Sciatic nerve (tissue), 2 donors: ENCODE measurements around the gene DLX3. TPM values are rescaled to one million over a fixed set of nuclear protein-coding genes. Genes with fewer than 3 reads are reported as not detected.

Source experiments
- ATAC-seq: fragments of 200-7000 bp; cut with Tn5 transposase; one replicate; pipeline ENCODE4 v1.9.1; 2020; ENCODE audit warnings: mild to moderate bottlenecking, moderate library complexity
- DNase-seq: peaks from one replicate; pipeline ENCODE4 v3.0.0-alpha.2; 2020; ENCODE audit warnings: low spot score
- intact Hi-C: fragments of 100-400 bp; cut with DNase I; formaldehyde crosslinking; loops from one replicate; pipeline ENCODE4 v1.14.2; 2022
- total RNA-seq: library from RNA; stranded (reverse); fragmentation: NEBNext Ultra II Directional; extraction: Animal tissue kit (Norgen Biotek cat#: 25700); gene quantifications from one replicate; pipeline ENCODE4 v1.2.1, GENCODE V29; 2021
- donor health status: DM: no; HTN: no; CAD: no.
- donor health status: DM: no; HTN: no; CAD: no.

The DLX3 gene
- total RNA-seq, 1 donor from 2014 or later = 0.22 TPM

GRCh38 chr17:49980703-49981197 lies 14.3 kb downstream of the DLX3 start:
- no peak for DNase-seq
- intact Hi-C loops = loop anchor here (10.0 kb wide), 1 partner anchor 816 kb away; no protein-coding TSS in a partner anchor
- ATAC-seq = no peak

DNA sequence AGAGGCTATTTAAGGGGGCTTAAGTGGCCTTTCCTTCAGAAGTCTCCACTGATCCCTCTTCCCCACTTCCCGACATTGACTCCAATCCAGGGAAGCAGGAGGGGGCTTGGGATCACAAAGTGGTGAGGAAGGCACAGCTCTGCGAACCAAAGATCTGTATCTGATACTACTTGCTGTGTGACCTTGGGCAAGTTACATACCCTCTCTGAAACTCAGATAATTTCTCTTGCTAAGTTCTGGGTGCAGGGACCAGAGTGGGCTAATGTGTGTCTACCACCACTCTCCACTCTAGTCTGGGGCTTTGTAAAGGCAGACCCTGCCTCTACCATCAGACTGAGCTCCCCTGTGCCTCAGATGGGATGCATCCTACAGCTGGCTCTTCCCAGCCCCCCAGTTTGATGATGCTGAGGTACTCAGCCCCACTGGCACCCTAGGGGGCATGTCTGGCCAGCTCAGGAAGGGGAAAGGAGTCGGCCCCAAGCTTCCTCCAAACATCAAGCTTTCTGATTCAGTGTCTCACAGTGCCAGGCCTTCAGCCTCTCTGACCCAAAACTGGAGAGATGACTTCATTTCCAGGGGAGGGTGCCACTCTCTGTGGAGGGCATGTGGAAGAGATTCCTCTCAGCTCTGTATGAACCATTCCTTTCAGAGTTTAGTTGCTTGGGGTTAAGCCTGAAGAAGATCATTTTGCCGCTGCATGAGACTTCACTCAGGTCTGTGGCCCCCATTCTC lies 15.1 kb downstream of the DLX3 start:
- DNase-seq (no peak), ATAC-seq (no peak)
- intact Hi-C loops = loop anchor here (10.0 kb wide), 1 partner anchor 815 kb away; no protein-coding TSS in a partner anchor

DNA sequence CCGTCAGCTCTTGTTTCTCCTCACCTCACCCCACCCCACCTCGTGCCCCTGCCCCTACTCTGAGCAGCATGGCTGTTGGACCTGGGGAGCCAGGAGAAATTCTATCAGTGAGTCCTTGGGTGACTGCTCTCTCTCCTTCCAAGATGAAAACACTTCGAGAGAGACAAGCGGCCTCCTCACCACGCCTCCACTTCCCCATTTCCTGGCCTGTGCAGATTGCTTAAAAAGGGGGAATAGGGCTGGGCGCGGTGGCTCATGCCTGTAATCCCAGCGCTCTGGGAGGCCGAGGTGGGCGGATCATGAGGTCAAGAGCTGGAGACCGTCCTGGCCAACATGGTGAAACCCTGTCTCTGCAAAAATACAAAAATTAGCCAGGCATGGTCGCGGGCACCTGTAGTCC lies 16.5 kb downstream of the DLX3 start:
- intact Hi-C loops = no loop called here
- no peak for DNase-seq
- no peak for ATAC-seq

GRCh38 chr17:49977463-49978389 lies 17.3 kb downstream of the DLX3 start:
- no peak for ATAC-seq
- intact Hi-C loops = no loop called here
- no peak for DNase-seq

- ATAC-seq (no peak), DNase-seq (no peak)
- intact Hi-C loops = no loop called here
Observed at GRCh38 chr17:49976828-49977202, 18.2 kb downstream of the DLX3 start.

GRCh38 chr17:49976163-49976827 lies 18.7 kb downstream of the DLX3 start:
- ATAC-seq = no peak
- no peak for DNase-seq
- intact Hi-C loops = no loop called here

- DNase-seq (no peak), ATAC-seq (no peak)
- intact Hi-C loops = no loop called here
Observed at GRCh38 chr17:49975531-49975930, 19.5 kb downstream of the DLX3 start.

DNA sequence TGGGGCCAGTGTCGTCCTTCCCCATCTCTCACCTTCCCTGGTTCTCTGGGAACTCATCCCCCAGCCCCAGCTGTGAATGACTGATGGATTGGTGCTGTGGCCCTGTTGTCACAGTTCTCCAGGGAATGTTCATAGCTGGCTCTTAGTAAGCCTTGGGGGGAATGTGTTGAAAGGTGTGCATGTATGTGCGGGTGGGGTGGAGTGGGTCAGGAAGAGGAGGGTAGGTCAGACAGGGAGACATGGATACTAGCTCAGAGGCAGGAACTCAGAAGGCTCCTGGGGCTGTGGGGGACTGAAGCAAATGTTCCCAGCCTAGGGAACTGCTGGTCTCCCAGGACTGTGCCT lies 21.8 kb downstream of the DLX3 start:
- DNase-seq (no peak), ATAC-seq (no peak)
- intact Hi-C loops = no loop called here

DNA sequence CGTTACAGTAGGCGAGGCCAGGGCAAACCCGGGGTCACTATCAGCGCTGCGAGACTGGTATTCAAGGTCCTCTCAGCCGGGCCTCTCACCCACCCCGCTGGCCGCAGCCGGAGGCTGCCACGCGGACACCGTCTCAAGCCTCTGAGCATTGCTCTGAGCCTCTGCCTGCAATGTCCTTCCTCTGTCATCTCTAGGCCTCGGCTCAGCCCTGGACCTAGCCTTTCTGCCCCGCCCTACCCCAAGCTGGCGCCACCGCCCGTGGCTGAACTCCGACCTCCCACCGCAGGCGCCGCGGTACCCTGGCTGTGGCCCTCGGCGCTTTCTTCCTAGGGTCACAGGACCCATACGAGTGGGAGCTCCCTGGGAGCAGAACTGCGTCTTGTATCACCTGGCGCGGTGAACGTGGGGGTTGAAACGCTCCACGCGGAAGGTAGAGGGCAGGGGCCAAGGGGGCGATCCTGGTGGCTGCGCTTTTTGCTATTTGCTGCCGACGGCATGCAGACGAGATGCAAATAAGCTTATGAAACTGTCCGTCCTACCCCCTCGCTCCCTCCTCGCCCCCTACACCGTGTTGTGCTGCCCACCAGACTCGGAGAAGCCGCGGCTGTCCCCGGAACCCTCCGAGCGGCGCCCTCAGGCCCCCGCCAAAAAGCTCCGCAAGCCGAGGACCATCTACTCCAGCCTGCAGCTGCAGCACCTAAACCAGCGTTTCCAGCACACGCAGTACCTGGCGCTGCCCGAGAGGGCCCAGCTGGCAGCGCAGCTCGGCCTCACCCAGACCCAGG lies 22.3 kb downstream of the DLX3 start:
- intact Hi-C loops = no loop called here
- no peak for DNase-seq
- no peak for ATAC-seq

- ATAC-seq = no peak
- DNase-seq = no peak
- intact Hi-C loops = no loop called here
Observed at GRCh38 chr17:49971848-49972485, 23.1 kb downstream of the DLX3 start.

GRCh38 chr17:49971199-49971847 lies 23.7 kb downstream of the DLX3 start:
- no peak for ATAC-seq
- intact Hi-C loops = no loop called here
- no peak for DNase-seq

GRCh38 chr17:49970498-49970897 lies 24.5 kb downstream of the DLX3 start:
- intact Hi-C loops = no loop called here
- ATAC-seq = no peak
- DNase-seq = no peak

GRCh38 chr17:49969795-49970389 lies 25.1 kb downstream of the DLX3 start:
- DNase-seq (no peak), ATAC-seq (no peak)
- intact Hi-C loops = no loop called here

GRCh38 chr17:49969134-49969759 lies 25.8 kb downstream of the DLX3 start, which contains the start of gene DLX4:
Gene DLX4, plus strand, starts transcription at chr17:49969190. Its CDS starts 279 bp downstream, at chr17:49969469.
- no peak for DNase-seq
- intact Hi-C loops = no loop called here
- ATAC-seq = no peak

GRCh38 chr17:49968405-49969133 lies 26.5 kb downstream of the DLX3 start:
- ATAC-seq (peak; percentile 61), DNase-seq (no peak)
- intact Hi-C loops = no loop called here

- intact Hi-C loops = no loop called here
- no peak for DNase-seq
- no peak for ATAC-seq
Observed at GRCh38 chr17:49967621-49968404, 27.2 kb downstream of the DLX3 start.
